HG03439 (cell line): ENCODE results near the gene ZFP42.
"Not testable (repeated sequence)": the region's sequence is repeated elsewhere in the genome, so short reads cannot be mapped to it uniquely, and the experiment has no call there.

Experiments used
- ATAC-seq: cut with Tn5 transposase; IDR thresholded peaks from one replicate; pipeline ENCODE4 v1.9.1; 2021; ENCODE audit warnings: mild to moderate bottlenecking, moderate library complexity; ENCODE audit not compliant: unreplicated experiment

The ZFP42 gene

GRCh38 chr4:187995322-187996207 is at the start of gene ZFP42:
ZFP42 (plus strand) TSS chr4:187995771; CDS start chr4:188002808, 7,037 bp downstream.
- ATAC-seq: no peak

DNA sequence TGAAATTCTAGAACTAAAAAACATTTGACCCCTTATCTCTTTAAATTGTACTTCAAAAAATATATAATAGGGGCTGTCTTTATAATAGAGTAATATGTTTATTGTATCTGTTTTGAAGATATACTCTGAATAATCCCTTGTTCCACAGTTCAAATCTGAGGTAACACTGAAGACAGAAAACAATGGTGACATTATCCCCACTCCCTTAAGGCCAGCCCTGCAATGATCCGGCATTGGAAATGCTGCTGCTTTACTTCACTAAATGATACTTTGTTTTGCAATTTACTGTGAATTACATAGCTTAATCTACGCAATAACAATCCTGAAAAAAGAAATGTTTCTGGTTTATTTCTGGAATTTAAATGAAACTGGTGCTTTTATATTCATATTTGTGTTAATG is 34.4 kb upstream of the ZFP42 start:
- ATAC-seq: no peak

- no peak for ATAC-seq
These were observed 33.6 kb upstream of the ZFP42 start for GRCh38 chr4:187961961-187962360.

DNA sequence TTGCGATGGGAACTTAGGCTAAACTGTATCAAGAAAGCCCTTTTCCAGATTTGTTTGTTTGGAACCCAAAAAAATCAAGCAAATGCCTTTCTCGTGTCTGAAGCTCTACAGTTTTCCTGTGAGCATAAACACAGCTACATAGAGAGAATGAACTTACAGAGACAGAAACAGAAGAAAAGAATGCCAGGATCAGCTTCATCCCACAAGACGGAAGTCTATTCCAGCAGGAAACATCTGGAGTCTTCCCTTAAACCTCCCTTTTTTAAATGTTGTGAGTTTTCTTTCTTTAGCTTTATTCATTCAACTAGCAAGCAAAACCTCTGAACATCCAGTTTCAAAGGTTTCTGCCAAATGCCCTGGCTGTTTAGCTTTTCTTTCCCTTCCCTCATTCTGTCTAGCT is 32.6 kb upstream of the ZFP42 start:
- ATAC-seq: no peak

GRCh38 chr4:187965726-187966125 is 29.8 kb upstream of the ZFP42 start:
- ATAC-seq: no peak

DNA sequence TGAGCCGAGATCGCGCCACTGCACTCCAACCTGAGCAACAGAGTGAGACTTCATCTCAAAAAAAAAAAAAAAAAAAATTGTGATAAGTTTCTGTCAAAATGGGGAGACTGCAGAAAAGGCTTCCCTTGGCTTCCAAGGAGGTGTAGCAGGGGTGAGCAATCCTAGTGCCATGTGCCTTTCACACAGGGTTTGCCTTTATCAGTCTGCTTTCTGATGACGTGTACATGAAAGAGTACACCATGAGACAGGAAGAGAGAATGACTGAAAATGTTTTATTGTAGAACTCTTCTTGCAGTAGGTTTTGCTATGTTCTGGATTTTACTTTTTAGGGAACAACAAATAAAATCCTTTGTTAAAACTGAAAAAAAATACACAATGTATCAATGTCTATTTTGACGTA is 23.4 kb upstream of the ZFP42 start:
- no peak for ATAC-seq

GRCh38 chr4:187983746-187984145 is 11.8 kb upstream of the ZFP42 start:
- ATAC-seq: no peak

DNA sequence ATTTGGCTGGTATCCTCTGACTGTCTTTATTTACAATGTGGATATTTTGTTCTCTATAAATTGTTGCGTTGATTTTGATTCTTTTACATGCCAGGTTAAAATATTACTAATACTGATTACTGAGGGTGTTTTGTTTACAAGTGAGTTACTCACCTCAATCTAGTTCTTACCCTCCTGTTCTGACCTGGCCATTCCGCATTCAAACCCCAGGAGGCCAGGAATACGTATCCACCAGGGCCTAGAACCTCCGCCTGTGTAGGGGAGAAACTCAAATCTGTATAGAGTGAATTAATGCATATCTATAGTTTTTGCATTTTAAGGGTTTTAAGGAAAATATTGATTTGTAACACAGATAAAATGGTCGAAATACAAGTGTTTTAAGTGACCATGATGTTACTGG is 2.6 kb upstream of the ZFP42 start:
- no peak for ATAC-seq

DNA sequence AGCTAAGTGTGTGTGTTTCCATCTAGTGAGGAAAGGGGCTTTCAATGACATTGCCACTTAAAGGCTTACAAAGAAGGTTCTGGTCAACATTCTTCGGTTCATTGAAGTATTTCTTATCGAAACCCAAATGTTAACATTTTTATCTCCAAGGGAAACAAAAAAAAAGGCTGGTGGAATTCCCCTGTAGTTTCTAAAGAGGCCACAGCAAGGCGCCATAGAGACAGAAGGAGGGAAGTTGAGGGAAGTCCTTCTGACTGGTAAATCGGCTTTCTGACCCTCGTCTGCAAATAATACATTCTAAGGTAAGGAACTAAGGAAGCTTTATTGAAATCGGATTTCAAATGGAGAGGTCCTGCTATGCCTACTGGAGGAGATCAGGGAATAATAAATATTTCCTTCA is 1.7 kb upstream of the ZFP42 start:
- ATAC-seq: no peak

- no peak for ATAC-seq
These were observed 1.1 kb downstream of the ZFP42 start for GRCh38 chr4:187996502-187997177.

DNA sequence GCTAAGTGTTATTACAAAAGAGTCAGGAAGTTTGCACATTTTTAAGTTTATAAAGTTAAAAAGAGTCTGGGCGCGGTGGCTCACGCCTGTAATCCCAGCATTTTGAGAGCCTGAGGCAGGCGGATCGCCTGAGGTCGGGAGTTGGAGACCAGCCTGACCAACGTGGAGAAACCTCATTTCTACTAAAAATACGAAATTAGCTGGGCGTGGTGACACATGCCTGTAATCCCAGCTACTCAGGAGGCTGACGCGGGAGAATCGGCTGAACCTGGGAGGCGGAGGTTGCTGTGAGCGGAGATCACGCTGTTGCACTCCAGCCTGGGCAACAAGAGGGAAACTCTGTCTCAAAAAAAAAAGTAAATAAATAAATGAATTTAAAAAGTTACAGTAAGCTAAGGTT is 2.4 kb downstream of the ZFP42 start:
- not testable (repeated sequence) for ATAC-seq

GRCh38 chr4:187999406-187999932 is 3.9 kb downstream of the ZFP42 start:
- no peak for ATAC-seq

- no peak for ATAC-seq
These were observed 6.8 kb downstream of the ZFP42 start for GRCh38 chr4:188002323-188002722.

- ATAC-seq: no peak
These were observed 7.2 kb downstream of the ZFP42 start for GRCh38 chr4:188002751-188003150.

DNA sequence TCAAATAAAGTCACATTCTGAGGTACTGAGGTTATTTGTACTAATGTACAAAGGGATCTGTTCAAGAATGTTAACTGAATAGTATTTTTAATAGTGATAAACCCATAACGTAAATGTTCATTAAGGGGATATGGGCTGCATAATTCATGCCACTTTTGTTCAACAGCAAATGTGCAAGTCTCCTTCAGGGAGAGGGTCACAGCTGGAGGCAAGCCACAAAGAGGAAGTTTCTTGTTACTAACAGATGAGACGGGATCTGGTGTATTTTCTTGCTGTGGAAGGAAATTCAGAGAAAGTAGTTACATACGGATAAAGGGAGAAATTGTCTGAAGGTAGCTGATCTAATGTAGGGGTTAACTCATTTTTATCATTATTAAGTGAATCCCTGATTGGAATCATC is 10.0 kb downstream of the ZFP42 start:
- ATAC-seq: no peak

DNA sequence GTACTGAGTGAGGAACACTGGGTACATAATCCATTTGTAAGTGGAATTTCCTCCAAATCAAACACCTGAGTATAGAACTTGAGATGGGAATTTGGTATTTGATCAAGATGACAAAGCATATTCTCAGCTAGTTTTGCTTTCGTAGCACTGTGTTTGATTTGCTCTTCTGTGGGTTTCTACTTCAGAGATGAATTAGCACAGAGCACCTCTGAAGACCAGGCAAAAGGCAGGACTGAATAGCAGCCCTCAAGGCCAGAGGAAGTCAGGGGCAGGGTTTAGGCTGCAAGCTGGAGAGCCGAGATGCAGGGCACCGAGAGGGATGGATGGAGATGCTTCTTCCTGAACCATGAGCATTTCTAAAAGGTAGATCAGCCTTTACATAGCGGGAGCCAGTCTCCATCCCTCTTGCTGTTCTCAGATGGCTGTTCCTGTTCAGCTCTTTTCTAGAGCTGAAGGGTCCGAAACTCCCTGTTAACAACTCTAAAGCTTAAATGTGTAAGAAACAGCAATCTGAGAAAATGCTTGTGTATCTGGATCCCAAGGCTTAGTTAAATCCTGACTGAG is 10.8 kb downstream of the ZFP42 start:
- no peak for ATAC-seq

- no peak for ATAC-seq
These were observed 12.8 kb downstream of the ZFP42 start for GRCh38 chr4:188008377-188008776.

- ATAC-seq: no peak
These were observed 16.9 kb downstream of the ZFP42 start for GRCh38 chr4:188012426-188012945.

DNA sequence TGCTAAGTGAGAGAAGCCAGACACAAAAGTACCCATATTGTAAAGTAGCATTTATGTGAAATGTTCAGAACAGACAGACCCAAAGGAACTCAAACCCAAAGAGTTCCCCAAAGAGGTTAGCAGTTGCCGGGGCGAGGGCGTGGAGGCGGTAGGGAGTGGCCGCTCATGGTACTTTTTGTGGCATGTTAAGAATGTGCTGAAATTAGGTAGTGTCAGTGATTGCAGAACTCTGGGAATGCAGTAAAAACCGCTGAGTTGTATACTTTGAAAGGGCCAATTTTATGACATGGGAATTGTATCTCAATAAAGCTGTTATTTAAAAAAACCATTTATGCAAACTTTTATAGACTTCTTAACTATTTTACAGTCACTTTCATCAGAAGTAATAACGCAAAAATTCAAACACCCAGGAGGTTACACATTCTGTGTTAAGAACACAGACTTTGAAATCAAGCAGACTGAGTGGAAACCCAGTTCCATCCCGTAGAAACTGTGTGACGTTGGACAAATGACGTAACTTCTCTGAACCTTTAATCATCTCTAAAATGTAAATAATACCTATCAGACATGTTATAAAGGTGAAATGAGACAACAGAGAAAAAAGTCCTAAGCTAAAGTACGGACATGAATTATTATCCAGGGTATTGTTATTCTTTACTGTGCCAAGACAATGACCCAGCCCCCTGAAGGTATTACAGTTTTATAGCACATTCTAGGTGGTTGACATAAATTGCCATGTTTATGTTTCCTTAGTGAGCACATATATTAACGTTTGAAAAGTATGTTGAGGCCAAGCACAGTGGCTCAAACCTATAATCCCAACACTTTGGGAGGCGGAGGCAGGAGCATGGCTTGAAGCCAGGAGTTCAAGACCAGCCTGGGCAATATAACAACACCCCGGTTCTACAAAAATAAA is 19.7 kb downstream of the ZFP42 start:
- ATAC-seq: no peak

- ATAC-seq: no peak
These were observed 21.2 kb downstream of the ZFP42 start for GRCh38 chr4:188016754-188017153.
